HG02852 (cell line): ENCODE results near the gene POU3F1.

Experiments
- ATAC-seq: cut with Tn5 transposase; IDR thresholded peaks from one replicate; pipeline ENCODE4 v1.9.1; 2021; ENCODE audit warnings: mild to moderate bottlenecking, moderate library complexity; ENCODE audit not compliant: unreplicated experiment

The POU3F1 gene

GRCh38 chr1:38046333-38046883 lies at the start of gene POU3F1:
TSS of gene POU3F1 (minus strand) at chr1:38046793. CDS start at chr1:38046743, 50 bp downstream.
- no peak for ATAC-seq

GRCh38 chr1:38095454-38095931 lies 48.9 kb upstream of the POU3F1 start:
- no peak for ATAC-seq

- ATAC-seq: no peak
These were observed 48.2 kb upstream of the POU3F1 start for GRCh38 chr1:38094711-38095290.

- ATAC-seq: no peak
These were observed 47.3 kb upstream of the POU3F1 start for GRCh38 chr1:38093569-38094520.

- ATAC-seq: no peak
These were observed 45.7 kb upstream of the POU3F1 start for GRCh38 chr1:38092256-38092655.

- ATAC-seq: no peak
These were observed 44.2 kb upstream of the POU3F1 start for GRCh38 chr1:38090796-38091195.

GRCh38 chr1:38089712-38090360 lies 43.2 kb upstream of the POU3F1 start:
- ATAC-seq: no peak

- no peak for ATAC-seq
These were observed 42.2 kb upstream of the POU3F1 start for GRCh38 chr1:38088791-38089190.

- no peak for ATAC-seq
These were observed 41.8 kb upstream of the POU3F1 start for GRCh38 chr1:38088366-38088765.

DNA sequence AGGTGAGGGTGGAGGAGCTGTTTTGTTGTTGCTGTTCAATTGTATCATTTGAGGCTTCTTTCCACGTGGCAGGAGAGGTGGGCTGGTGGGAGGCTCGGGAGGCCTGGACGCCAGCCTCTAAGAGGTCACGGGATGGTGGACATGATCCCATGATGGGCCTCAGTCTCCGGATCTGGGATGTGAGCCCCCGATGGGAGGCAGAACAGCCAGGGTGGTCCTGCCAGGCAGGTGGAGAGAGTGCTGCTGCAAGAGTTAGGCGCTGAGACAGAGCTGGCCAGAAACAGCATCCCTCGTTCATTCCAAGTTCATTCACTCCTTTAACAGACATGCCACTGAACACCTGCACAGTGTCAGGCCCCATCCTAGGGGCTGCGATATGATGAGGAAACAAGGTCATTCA lies 41.1 kb upstream of the POU3F1 start:
- no peak for ATAC-seq

GRCh38 chr1:38085666-38086330 lies 39.2 kb upstream of the POU3F1 start:
- no peak for ATAC-seq

- no peak for ATAC-seq
These were observed 38.1 kb upstream of the POU3F1 start for GRCh38 chr1:38084700-38085099.

- no peak for ATAC-seq
These were observed 37.5 kb upstream of the POU3F1 start for GRCh38 chr1:38084113-38084512.

- ATAC-seq: no peak
These were observed 36.9 kb upstream of the POU3F1 start for GRCh38 chr1:38083541-38083940.

- no peak for ATAC-seq
These were observed 36.2 kb upstream of the POU3F1 start for GRCh38 chr1:38082769-38083263.

DNA sequence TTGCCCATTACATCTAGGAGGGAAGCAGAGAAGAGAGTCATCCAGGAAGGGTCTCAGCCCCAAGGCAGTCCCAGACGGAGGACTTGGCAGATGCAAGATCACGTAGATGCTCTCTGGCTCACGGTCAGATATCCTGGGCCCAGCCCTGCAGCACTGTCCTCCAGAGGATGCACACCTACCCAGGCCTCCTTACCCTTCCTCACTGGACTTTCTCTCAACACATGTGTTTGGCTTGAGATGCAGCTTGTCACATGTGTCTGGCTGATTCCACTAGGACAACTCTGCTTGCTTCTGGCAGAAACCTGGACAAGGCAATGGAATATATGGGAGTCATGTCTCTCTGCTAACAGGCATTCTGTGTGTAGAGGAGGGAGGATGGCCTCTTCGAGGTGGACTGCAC lies 32.4 kb upstream of the POU3F1 start:
- no peak for ATAC-seq

GRCh38 chr1:38077523-38078147 lies 31.0 kb upstream of the POU3F1 start:
- no peak for ATAC-seq

- no peak for ATAC-seq
These were observed 29.9 kb upstream of the POU3F1 start for GRCh38 chr1:38076455-38076854.

GRCh38 chr1:38076038-38076437 lies 29.4 kb upstream of the POU3F1 start:
- no peak for ATAC-seq

DNA sequence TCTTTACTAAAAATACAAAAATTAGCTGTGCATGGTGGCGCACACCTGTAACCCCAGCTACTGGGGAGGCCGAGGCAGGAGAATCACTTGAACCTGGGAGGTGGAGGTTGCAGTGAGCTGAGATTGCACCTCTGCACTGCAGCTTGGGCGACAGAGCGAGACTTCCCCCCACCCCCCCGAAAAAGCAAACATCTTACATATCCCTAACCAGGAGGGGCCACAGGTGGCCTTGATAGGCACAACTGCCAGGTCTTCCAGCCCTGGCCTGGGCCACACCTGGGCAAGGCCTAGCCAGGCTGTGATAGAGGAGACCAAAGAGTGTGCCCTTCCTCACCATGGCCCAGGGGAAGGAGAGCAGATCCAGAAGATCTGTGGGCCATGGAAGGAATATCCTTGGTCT lies 28.6 kb upstream of the POU3F1 start:
- no peak for ATAC-seq
